Fibroblast of peridontal ligament (primary cell): ENCODE measurements around the gene GLP2R.
"Not testable (repeated sequence)": the region's sequence is repeated elsewhere in the genome, so short reads cannot be mapped to it uniquely, and the experiment has no call there.

Source experiments
- DNase-seq: peaks from one replicate; pipeline ENCODE4 v3.0.0-alpha.2; 2010; ENCODE audit errors: extremely low read depth

GLP2R gene, protein sequence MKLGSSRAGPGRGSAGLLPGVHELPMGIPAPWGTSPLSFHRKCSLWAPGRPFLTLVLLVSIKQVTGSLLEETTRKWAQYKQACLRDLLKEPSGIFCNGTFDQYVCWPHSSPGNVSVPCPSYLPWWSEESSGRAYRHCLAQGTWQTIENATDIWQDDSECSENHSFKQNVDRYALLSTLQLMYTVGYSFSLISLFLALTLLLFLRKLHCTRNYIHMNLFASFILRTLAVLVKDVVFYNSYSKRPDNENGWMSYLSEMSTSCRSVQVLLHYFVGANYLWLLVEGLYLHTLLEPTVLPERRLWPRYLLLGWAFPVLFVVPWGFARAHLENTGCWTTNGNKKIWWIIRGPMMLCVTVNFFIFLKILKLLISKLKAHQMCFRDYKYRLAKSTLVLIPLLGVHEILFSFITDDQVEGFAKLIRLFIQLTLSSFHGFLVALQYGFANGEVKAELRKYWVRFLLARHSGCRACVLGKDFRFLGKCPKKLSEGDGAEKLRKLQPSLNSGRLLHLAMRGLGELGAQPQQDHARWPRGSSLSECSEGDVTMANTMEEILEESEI

DNA sequence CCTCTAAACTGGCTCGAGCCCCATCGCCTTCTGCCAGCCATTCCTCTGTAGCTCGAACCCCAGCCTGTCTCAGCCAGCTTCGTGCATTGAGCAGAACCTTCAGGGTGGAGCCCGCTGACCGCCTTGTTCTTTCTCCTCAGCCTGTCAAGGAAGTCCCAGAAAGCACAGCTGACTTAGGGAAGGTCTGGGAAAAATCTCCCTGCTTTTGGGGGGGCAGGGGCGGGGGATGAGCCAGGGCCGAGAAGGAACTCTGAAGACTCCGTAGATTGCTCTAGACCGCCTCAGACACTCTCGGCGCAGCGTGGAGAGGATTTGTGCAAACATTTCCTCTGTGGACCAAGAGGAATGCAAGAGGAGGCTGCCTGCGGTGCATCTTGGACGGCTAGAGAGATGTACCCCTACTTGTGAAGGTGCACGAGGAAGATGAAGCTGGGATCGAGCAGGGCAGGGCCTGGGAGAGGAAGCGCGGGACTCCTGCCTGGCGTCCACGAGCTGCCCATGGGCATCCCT, at the start of gene GLP2R:
Gene GLP2R, plus strand, starts transcription at position 284 of the 510 bp plus-strand sequence. Its CDS starts 140 bp downstream, at position 424.
- DNase-seq: no peak

GRCh38 chr17:9776911-9777310, 48.8 kb upstream of the GLP2R start:
- no peak for DNase-seq

GRCh38 chr17:9780552-9780951, 45.2 kb upstream of the GLP2R start:
- no peak for DNase-seq

DNA sequence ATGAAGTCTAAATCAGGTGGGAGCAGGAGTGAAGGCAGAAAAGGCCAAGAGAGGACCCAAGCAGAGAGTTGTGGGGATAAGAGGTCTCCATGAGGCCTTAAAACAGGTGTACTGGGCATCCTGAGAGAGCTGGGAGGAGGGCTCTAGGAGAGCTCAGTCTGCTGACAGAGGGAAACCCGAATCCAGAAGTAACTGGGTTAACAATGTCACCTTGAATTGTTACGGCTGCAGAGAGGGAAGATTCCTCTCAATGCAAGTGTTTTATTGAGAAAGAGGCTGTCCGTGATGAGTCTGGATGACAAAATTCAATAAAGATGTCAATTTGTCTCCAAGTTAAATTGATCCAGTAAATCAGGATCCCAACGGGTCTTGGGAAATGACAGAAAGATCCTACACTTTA, 42.7 kb upstream of the GLP2R start:
- no peak for DNase-seq

- not testable (repeated sequence) for DNase-seq
These were observed 42.3 kb upstream of the GLP2R start for GRCh38 chr17:9783465-9783864.

GRCh38 chr17:9784544-9784943, 41.2 kb upstream of the GLP2R start:
- DNase-seq: no peak

DNA sequence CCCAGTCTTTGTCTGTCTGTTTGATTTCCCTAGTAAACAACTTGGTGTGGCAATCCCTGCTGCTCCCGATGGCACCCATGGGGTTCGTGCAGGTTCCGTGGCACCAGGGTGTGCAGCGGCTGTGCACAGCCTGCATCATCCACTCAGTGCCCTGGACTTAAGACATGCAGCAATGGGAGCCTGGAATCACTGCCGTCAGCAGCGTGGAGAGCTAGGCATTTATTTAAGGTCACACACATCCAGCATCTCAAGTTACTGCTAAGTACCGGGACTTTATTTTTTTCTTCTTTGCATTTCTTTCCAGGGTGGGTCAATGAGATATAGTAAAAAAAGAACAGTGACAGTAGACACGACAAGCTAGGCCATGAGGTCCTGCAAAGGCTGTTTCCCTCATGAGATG, 37.1 kb upstream of the GLP2R start:
- DNase-seq: no peak

DNA sequence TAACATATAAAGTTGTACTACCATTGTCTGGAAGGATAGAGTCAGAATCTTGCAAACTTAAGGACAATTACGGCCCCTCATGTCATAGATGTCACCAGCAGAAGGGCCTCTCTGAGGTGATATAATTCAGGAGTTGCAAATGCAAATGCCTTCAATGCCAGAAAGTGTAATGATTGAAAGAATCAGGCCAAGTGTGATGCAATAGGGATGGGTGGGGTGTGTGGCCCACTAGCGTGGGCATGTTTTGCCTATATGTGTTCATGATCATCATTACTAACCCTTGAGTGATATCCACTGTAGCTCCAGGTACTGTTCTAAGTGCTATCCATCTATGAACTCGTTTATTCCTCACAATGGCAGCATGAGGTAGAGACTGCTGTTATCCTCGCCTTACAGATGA, 35.4 kb upstream of the GLP2R start:
- no peak for DNase-seq

GRCh38 chr17:9790889-9791876, 34.5 kb upstream of the GLP2R start, which contains the start of gene DHRS7C:
Gene DHRS7C, minus strand, starts transcription at chr17:9791592. Its CDS starts 308 bp downstream, at chr17:9791284.
- no peak for DNase-seq

GRCh38 chr17:9792181-9792840, 33.4 kb upstream of the GLP2R start:
- DNase-seq: no peak

DNA sequence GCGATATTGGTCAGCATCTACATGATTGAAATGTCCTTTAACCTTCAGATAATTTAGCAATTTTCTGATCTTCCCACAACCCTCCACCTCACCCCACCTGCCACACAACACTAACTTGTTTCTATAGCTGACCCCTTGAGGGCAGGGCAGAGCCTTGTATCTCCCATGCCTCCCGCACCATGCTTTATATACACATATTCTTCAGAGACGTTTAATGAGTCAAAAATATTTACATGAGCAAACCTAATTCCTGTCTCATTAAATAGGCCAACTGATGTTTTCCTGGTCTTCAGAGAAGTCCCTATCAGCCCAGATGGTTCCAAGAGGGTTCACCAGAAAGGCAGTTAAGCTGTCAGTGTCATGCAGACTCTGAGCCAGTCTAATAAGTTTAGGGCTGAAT, 27.7 kb upstream of the GLP2R start:
- no peak for DNase-seq

DNA sequence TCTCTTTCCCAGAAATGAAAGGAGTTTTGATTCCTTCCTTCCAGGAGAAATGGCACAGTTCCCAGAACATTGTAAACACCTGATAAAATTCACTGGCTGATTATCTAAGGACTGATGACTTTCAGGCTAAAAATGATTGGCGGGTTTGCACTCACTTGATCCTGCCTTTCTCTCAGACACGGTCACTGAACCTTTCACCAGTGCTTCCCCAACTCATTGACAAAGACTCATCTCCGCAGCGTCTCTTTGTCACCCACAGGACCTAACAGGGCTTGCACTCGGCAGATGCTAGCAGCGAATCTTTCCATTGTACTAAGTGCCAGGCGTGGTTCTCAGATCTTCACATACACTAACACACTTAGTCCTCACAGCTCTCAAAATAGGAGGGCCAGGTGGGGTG, 27.0 kb upstream of the GLP2R start:
- DNase-seq: no peak

- DNase-seq: no peak
These were observed 24.2 kb upstream of the GLP2R start for GRCh38 chr17:9801505-9801904.

DNA sequence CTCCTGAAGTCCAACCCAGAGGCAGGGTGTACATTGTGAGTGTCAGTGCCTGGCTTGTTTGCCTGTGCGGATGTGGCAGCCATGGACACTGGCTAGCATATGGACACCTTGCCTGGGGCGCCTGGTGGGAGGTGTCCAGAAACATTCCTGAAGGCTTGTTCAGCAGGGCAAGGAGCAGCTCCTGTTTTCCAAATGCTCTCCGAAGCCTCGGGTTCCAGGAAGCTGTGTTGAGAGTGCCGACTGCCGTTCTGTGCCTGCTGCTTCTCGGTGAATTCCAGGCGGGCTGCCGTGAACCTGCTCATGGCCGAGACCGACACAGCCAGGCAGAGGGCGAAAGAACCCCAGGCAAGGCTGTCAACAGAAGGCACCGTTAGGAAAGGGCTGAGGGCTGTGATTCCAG, 23.4 kb upstream of the GLP2R start:
- DNase-seq: no peak

DNA sequence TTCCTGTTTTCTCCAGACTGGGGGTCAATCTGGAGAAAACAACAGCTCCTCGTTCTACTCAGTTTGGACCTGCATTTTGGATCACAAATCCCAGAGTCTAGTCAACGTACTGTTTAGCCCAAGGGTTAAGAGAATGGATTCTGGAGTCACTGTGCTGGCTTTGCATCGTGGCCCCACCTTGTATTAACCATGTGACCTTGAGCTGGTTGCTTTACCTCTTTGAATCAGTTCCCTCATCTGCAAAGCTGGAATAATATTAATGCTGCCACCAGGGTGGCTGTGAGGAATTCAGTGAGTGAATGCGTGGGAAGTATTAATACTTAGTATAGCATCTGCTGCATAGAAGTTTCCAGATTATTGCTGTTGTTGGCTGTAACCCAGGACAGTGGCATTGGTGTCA, 23.0 kb upstream of the GLP2R start:
- no peak for DNase-seq

GRCh38 chr17:9805769-9806168, 20.0 kb upstream of the GLP2R start:
- no peak for DNase-seq

GRCh38 chr17:9806699-9807098, 19.0 kb upstream of the GLP2R start:
- DNase-seq: no peak

DNA sequence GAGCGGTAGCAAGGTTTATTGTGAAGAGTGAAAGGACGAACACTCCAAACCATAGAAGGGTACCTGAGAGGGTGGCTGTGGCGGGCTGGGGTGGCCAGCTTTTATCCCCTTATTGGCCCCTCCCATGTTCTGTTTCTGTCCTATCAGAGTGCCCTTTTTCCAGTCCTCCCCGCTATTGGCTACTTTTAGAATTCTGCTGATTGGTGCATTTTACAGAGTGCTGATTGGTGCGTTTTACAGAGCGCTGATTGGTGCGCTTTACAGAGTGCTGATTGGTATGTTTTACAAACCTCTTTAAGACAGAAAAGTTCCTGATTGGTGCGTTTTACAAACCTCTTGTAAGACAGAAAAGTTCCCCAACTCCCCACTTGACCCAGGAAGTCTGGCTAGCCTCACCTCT, 16.3 kb upstream of the GLP2R start:
- no peak for DNase-seq

- no peak for DNase-seq
These were observed 15.4 kb upstream of the GLP2R start for GRCh38 chr17:9810100-9810949.

DNA sequence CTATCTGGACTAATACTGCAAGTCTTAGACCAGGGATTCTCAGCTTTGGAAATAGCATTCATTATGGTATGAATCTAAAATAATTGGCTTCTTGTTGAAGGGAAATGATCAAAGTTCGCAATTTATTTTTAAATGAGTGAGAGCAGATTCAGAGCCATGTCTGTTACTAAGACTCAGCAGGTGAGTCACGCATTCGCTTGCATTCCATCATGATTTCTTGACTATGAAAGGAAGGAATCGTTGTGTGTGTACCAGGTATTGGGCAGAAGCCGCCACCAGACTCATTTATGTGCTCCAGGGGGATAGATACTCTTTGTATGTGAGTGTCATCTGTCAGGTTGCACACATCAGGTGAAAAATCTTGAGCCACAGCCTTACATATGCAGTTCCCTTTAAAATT, 14.6 kb upstream of the GLP2R start:
- no peak for DNase-seq

DNA sequence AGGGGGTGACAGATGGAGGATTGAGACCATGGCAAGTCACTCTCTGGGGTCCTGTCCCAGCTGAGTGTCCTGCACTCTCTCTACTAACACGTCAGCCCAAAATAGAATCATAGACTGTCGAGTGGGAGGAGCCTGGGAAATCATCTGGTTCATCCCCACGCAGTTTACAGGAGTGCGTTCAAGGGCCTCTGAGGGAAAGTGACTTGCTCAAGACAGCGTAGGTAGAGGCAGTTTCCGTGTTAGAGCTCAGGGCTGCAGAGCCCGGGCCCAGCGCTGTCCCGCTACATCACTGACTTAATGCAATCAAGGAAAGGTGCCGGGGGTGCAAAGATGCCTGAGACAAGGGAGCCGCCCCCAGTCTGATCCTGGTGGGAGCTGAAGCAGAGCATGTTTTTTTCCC, 14.2 kb upstream of the GLP2R start:
- no peak for DNase-seq
